ENCODE data around the gene GDPD5.

The GDPD5 gene

GRCh38 chr11:75516886-75517285 is 8.9 kb downstream of the GDPD5 start:
- Histone ChIP-seq H3K9ac (ENCODE audit: low read length) (no peak overlapping the region), H3K23ac (ENCODE audit: low read length in 2 of 2) (no peak overlapping the region), H3K4me2 (ENCODE audit: low read length, poor library complexity, severe bottlenecking) (no peak overlapping the region), H3K14ac (ENCODE audit: low read length in 2 of 2) (no peak overlapping the region), H4K8ac (ENCODE audit: low read length) (no peak overlapping the region), H3K4me1 (ENCODE audit: control insufficient read depth, insufficient read depth, low read depth, low read length) (peaks cover 3% of the 10 kb centered on the region), H3K27ac (ENCODE audit: low read length, poor library complexity, severe bottlenecking) (no peak overlapping the region), H3K9me3 (ENCODE audit: control insufficient read depth, low read length) (peaks cover 4% of the 10 kb centered on the region), H2AK5ac (ENCODE audit: low read length, severe bottlenecking) (no peak overlapping the region), H3K18ac (ENCODE audit: low read depth in 1 of 2, low read length in 2 of 2) (no peak overlapping the region), H2AFZ (ENCODE audit: low read depth, low read length) (no peak overlapping the region), H2BK12ac (ENCODE audit: low read length in 2 of 2) (no peak overlapping the region), H2BK120ac (ENCODE audit: low read depth, low read length) (no peak overlapping the region), H2BK15ac (ENCODE audit: low read depth, poor library complexity, severe bottlenecking) (no peak overlapping the region), H3K4ac (ENCODE audit: low read depth in 1 of 2, low read length in 2 of 2) (no peak overlapping the region), H3K79me1 (replicated peaks; ENCODE audit: low read length, poor library complexity, severe bottlenecking) (no peaks in the 10 kb centered on the region), H4K91ac (ENCODE audit: low read length) (no peak overlapping the region), H3K36me3 (ENCODE audit: control insufficient read depth in 1 of 2, insufficient read depth in 2 of 2, low read depth in 1 of 2, low read length in 2 of 2) (no peaks in the 10 kb centered on the region), H3K4me3 (ENCODE audit: insufficient read depth in 1 of 2, low read depth in 1 of 2, low read length in 2 of 2) (no peak overlapping the region), H3K27me3 (ENCODE audit: control insufficient read depth in 1 of 2, insufficient read depth in 1 of 2, low read length in 2 of 2) (no peaks in the 10 kb centered on the region), H2BK5ac (ENCODE audit: low read depth, low read length, poor library complexity, severe bottlenecking) (no peak overlapping the region)
- WGBS = 92% methylated on average over 7 of the region's 7 CpGs
- no peak for DNase-seq

- H3K27me3 ChIP-seq (ENCODE audit: control insufficient read depth in 1 of 2, insufficient read depth in 1 of 2, low read length in 2 of 2) = peaks cover 0 to 6% of the 10 kb centered on the region in 2 experiments
- H3K27ac ChIP-seq (ENCODE audit: low read length, poor library complexity, severe bottlenecking) = no peak overlapping the region
- no peak overlapping the region for H3K23ac ChIP-seq (ENCODE audit: low read length in 2 of 2)
- H3K9me3 ChIP-seq (ENCODE audit: control insufficient read depth, low read length) = peaks cover 4% of the 10 kb centered on the region
- H2BK5ac ChIP-seq (ENCODE audit: low read depth, low read length, poor library complexity, severe bottlenecking) = no peak overlapping the region
- H4K8ac ChIP-seq (ENCODE audit: low read length) = no peak overlapping the region
- H3K4me2 ChIP-seq (ENCODE audit: low read length, poor library complexity, severe bottlenecking) = no peak overlapping the region
- H3K14ac ChIP-seq (ENCODE audit: low read length in 2 of 2) = no peak overlapping the region
- H3K4me3 ChIP-seq (ENCODE audit: insufficient read depth in 1 of 2, low read depth in 1 of 2, low read length in 2 of 2) = no peak overlapping the region
- no peaks in the 10 kb centered on the region for H3K36me3 ChIP-seq (ENCODE audit: control insufficient read depth in 1 of 2, insufficient read depth in 2 of 2, low read depth in 1 of 2, low read length in 2 of 2)
- H3K4ac ChIP-seq (ENCODE audit: low read depth in 1 of 2, low read length in 2 of 2) = no peak overlapping the region
- H3K9ac ChIP-seq (ENCODE audit: low read length) = no peak overlapping the region
- peaks cover 3% of the 10 kb centered on the region for H3K4me1 ChIP-seq (ENCODE audit: control insufficient read depth, insufficient read depth, low read depth, low read length)
- H2BK15ac ChIP-seq (ENCODE audit: low read depth, poor library complexity, severe bottlenecking) = no peak overlapping the region
- no peak overlapping the region for H2BK12ac ChIP-seq (ENCODE audit: low read length in 2 of 2)
- H2AFZ ChIP-seq (ENCODE audit: low read depth, low read length) = no peak overlapping the region
- no peak overlapping the region for H4K91ac ChIP-seq (ENCODE audit: low read length)
- H3K79me1 ChIP-seq (replicated peaks; ENCODE audit: low read length, poor library complexity, severe bottlenecking) = no peaks in the 10 kb centered on the region
- H3K18ac ChIP-seq (ENCODE audit: low read depth in 1 of 2, low read length in 2 of 2) = no peak overlapping the region
- H2BK120ac ChIP-seq (ENCODE audit: low read depth, low read length) = no peak overlapping the region
- no peak for DNase-seq
- H2AK5ac ChIP-seq (ENCODE audit: low read length, severe bottlenecking) = no peak overlapping the region
- WGBS = 98% methylated on average over 3 of the region's 3 CpGs
Measured at GRCh38 chr11:75516140-75516539, 9.6 kb downstream of the GDPD5 start.

GRCh38 chr11:75514596-75514995 is 11.1 kb downstream of the GDPD5 start:
- H3K9ac ChIP-seq (ENCODE audit: low read length) = no peak overlapping the region
- DNase-seq = no peak
- H2BK12ac ChIP-seq (ENCODE audit: low read length in 2 of 2) = no peak overlapping the region
- no peak overlapping the region for H3K23ac ChIP-seq (ENCODE audit: low read length in 2 of 2)
- no peak overlapping the region for H3K4me2 ChIP-seq (ENCODE audit: low read length, poor library complexity, severe bottlenecking)
- H3K4me1 ChIP-seq (ENCODE audit: control insufficient read depth, insufficient read depth, low read depth, low read length) = peaks cover 5% of the 10 kb centered on the region
- no peak overlapping the region for H2BK120ac ChIP-seq (ENCODE audit: low read depth, low read length)
- H2BK5ac ChIP-seq (ENCODE audit: low read depth, low read length, poor library complexity, severe bottlenecking) = no peak overlapping the region
- H3K36me3 ChIP-seq (ENCODE audit: control insufficient read depth in 1 of 2, insufficient read depth in 2 of 2, low read depth in 1 of 2, low read length in 2 of 2) = no peaks in the 10 kb centered on the region
- H4K91ac ChIP-seq (ENCODE audit: low read length) = no peak overlapping the region
- H3K79me1 ChIP-seq (replicated peaks; ENCODE audit: low read length, poor library complexity, severe bottlenecking) = no peaks in the 10 kb centered on the region
- no peak overlapping the region for H2AFZ ChIP-seq (ENCODE audit: low read depth, low read length)
- peaks cover 4% of the 10 kb centered on the region for H3K9me3 ChIP-seq (ENCODE audit: control insufficient read depth, low read length)
- no peak overlapping the region for H4K8ac ChIP-seq (ENCODE audit: low read length)
- no peak overlapping the region for H3K27ac ChIP-seq (ENCODE audit: low read length, poor library complexity, severe bottlenecking)
- no peak overlapping the region for H2BK15ac ChIP-seq (ENCODE audit: low read depth, poor library complexity, severe bottlenecking)
- H2AK5ac ChIP-seq (ENCODE audit: low read length, severe bottlenecking) = no peak overlapping the region
- H3K14ac ChIP-seq (ENCODE audit: low read length in 2 of 2) = no peak overlapping the region
- no peak overlapping the region for H3K4me3 ChIP-seq (ENCODE audit: insufficient read depth in 1 of 2, low read depth in 1 of 2, low read length in 2 of 2)
- H3K27me3 ChIP-seq (ENCODE audit: control insufficient read depth in 1 of 2, insufficient read depth in 1 of 2, low read length in 2 of 2) = peaks cover 0 to 7% of the 10 kb centered on the region in 2 experiments
- no peak overlapping the region for H3K4ac ChIP-seq (ENCODE audit: low read depth in 1 of 2, low read length in 2 of 2)
- H3K18ac ChIP-seq (ENCODE audit: low read depth in 1 of 2, low read length in 2 of 2) = no peak overlapping the region

GRCh38 chr11:75513250-75513649 is 12.5 kb downstream of the GDPD5 start:
- Histone ChIP-seq H2BK120ac (ENCODE audit: low read depth, low read length) (no peak overlapping the region), H3K4me3 (ENCODE audit: insufficient read depth in 1 of 2, low read depth in 1 of 2, low read length in 2 of 2) (no peak overlapping the region), H2BK15ac (ENCODE audit: low read depth, poor library complexity, severe bottlenecking) (no peak overlapping the region), H3K23ac (ENCODE audit: low read length in 2 of 2) (no peak overlapping the region), H3K4me1 (ENCODE audit: control insufficient read depth, insufficient read depth, low read depth, low read length) (peaks cover 5% of the 10 kb centered on the region), H4K8ac (ENCODE audit: low read length) (no peak overlapping the region), H3K18ac (ENCODE audit: low read depth in 1 of 2, low read length in 2 of 2) (no peak overlapping the region), H3K4me2 (ENCODE audit: low read length, poor library complexity, severe bottlenecking) (no peak overlapping the region), H2AK5ac (ENCODE audit: low read length, severe bottlenecking) (no peak overlapping the region), H3K4ac (ENCODE audit: low read depth in 1 of 2, low read length in 2 of 2) (no peak overlapping the region), H3K79me1 (replicated peaks; ENCODE audit: low read length, poor library complexity, severe bottlenecking) (no peaks in the 10 kb centered on the region), H3K14ac (ENCODE audit: low read length in 2 of 2) (no peak overlapping the region), H3K27ac (ENCODE audit: low read length, poor library complexity, severe bottlenecking) (no peak overlapping the region), H2BK5ac (ENCODE audit: low read depth, low read length, poor library complexity, severe bottlenecking) (no peak overlapping the region), H4K91ac (ENCODE audit: low read length) (no peak overlapping the region), H2AFZ (ENCODE audit: low read depth, low read length) (no peak overlapping the region), H3K27me3 (ENCODE audit: control insufficient read depth in 1 of 2, insufficient read depth in 1 of 2, low read length in 2 of 2) (peaks cover 0 to 7% of the 10 kb centered on the region in 2 experiments), H2BK12ac (ENCODE audit: low read length in 2 of 2) (no peak overlapping the region), H3K9ac (ENCODE audit: low read length) (no peak overlapping the region), H3K36me3 (ENCODE audit: control insufficient read depth in 1 of 2, insufficient read depth in 2 of 2, low read depth in 1 of 2, low read length in 2 of 2) (no peaks in the 10 kb centered on the region), H3K9me3 (ENCODE audit: control insufficient read depth, low read length) (peaks cover 4% of the 10 kb centered on the region)
- no peak for DNase-seq
- 89% methylated on average over 5 of the region's 5 CpGs for WGBS
